Trophoblast cell (in vitro differentiated cells and primary cell): Measurements from ENCODE around the gene PTPRJ. TPM values are rescaled to one million over a fixed set of nuclear protein-coding genes. Genes with fewer than 3 reads are reported as not detected.
"Not testable (repeated sequence)": the region's sequence is repeated elsewhere in the genome, so short reads cannot be mapped to it uniquely, and the experiment has no call there.

Experiments
- DNase-seq, 2 donors: peaks; one replicate each; pipeline ENCODE4 v3.0.0-alpha.2; 2016
- H2AFZ ChIP-seq: 2 replicates; pipeline ENCODE4 v1.6.1; 2013; ENCODE audit warnings: low read length, moderate library complexity, mild to moderate bottlenecking; ENCODE audit not compliant: insufficient read depth, poor library complexity
- H2AK5ac ChIP-seq: 2 replicates; pipeline ENCODE4 v1.6.1; 2013; ENCODE audit warnings: mild to moderate bottlenecking, low read length
- H2BK120ac ChIP-seq: 2 replicates; pipeline ENCODE4 v1.6.1; 2013; ENCODE audit warnings: low read length, mild to moderate bottlenecking, moderate library complexity; ENCODE audit not compliant: insufficient read depth, poor library complexity
- H2BK12ac ChIP-seq: 2 replicates; pipeline ENCODE4 v1.6.1; 2013; ENCODE audit warnings: mild to moderate bottlenecking, low read length, moderate library complexity
- H2BK5ac ChIP-seq: 2 replicates; pipeline ENCODE4 v1.6.1; 2013; ENCODE audit warnings: low read length, low read depth, moderate library complexity, mild to moderate bottlenecking; ENCODE audit not compliant: poor library complexity
- H3K14ac ChIP-seq: 2 replicates; pipeline ENCODE4 v1.6.1; 2013; ENCODE audit warnings: mild to moderate bottlenecking, low read length
- H3K18ac ChIP-seq: 2 replicates; pipeline ENCODE4 v1.6.1; 2013; ENCODE audit warnings: mild to moderate bottlenecking, low read length
- H3K23ac ChIP-seq: 2 replicates; pipeline ENCODE4 v1.6.1; 2013; ENCODE audit warnings: low read length
- H3K27ac ChIP-seq: 2 replicates; pipeline ENCODE4 v1.5.1; 2013; ENCODE audit warnings: low read depth, mild to moderate bottlenecking, inconsistent platforms, low read length, moderate library complexity
- H3K27me3 ChIP-seq: 2 replicates; pipeline ENCODE4 v1.6.1; 2013; ENCODE audit warnings: inconsistent platforms, mild to moderate bottlenecking, low read length, moderate library complexity; ENCODE audit not compliant: insufficient read depth
- H3K36me3 ChIP-seq, 2 experiments: 1 replicate in 1 of 2; 2 replicates in 1 of 2; pipeline ENCODE4 v1.6.1; 2013; ENCODE audit warnings: low read length in 2 of 2, mild to moderate bottlenecking in 2 of 2, moderate library complexity in 1 of 2; ENCODE audit not compliant: insufficient read depth in 2 of 2, control insufficient read depth in 1 of 2
- H3K4ac ChIP-seq: 2 replicates; pipeline ENCODE4 v1.6.1; 2013; ENCODE audit warnings: low read depth, mild to moderate bottlenecking, low read length, moderate library complexity
- H3K4me1 ChIP-seq, 2 experiments: 1 replicate in 1 of 2; 2 replicates in 1 of 2; pipeline ENCODE4 v1.6.1; 2013; ENCODE audit warnings: low read length in 2 of 2, mild to moderate bottlenecking in 2 of 2, moderate library complexity in 1 of 2; ENCODE audit not compliant: insufficient read depth in 2 of 2, control insufficient read depth in 1 of 2
- H3K4me2 ChIP-seq: 2 replicates; pipeline ENCODE4 v1.6.1; 2013; ENCODE audit warnings: inconsistent platforms, mild to moderate bottlenecking, low read length, moderate library complexity
- H3K4me3 ChIP-seq: 2 replicates; pipeline ENCODE4 v1.5.1; 2013; ENCODE audit warnings: mild to moderate bottlenecking, low read depth, low read length, inconsistent platforms
- H3K79me1 ChIP-seq: one replicate; pipeline ENCODE4 v1.6.1; 2013; ENCODE audit warnings: low read length
- H3K79me2 ChIP-seq: 2 replicates; pipeline ENCODE4 v1.6.1; 2013; ENCODE audit warnings: low read length, mild to moderate bottlenecking; ENCODE audit not compliant: control insufficient read depth, insufficient read depth, poor library complexity
- H3K9ac ChIP-seq: 2 replicates; pipeline ENCODE4 v1.6.1; 2013; ENCODE audit warnings: mild to moderate bottlenecking, low read length
- H3K9me3 ChIP-seq: 2 replicates; pipeline ENCODE4 v1.6.1; 2013; ENCODE audit warnings: low read depth, mild to moderate bottlenecking, control low read depth, inconsistent platforms, low read length; ENCODE audit not compliant: insufficient read depth
- H4K12ac ChIP-seq: 2 replicates; pipeline ENCODE4 v1.6.1; 2013; ENCODE audit warnings: low read depth, mild to moderate bottlenecking, low read length, moderate library complexity
- H4K8ac ChIP-seq: 2 replicates; pipeline ENCODE4 v1.6.1; 2013; ENCODE audit warnings: low read depth, mild to moderate bottlenecking, low read length, moderate library complexity
- H4K91ac ChIP-seq: one replicate; pipeline ENCODE4 v1.6.1; 2013; ENCODE audit warnings: low read depth, mild to moderate bottlenecking, low read length, moderate library complexity
- WGBS: extraction: QIAGEN DNeasy Blood & Tissue Kit; methylation state at CpG from one replicate; pipeline ENCODE4 v1.1.7; 2013; ENCODE audit warnings: missing lambda C conversion rate; ENCODE audit not compliant: insufficient read length, insufficient coverage; ENCODE audit errors: extremely low coverage; 5-methylcytosine and 5-hydroxymethylcytosine counted together
- polyA plus RNA-seq: library from polyadenylated mRNA; stranded (reverse); fragments of 200-250 nt; gene quantifications from 2 replicates; pipeline ENCODE4 v1.2.3, GENCODE V29; 2013

The PTPRJ gene
- 5.4 TPM in 2 replicates for polyA plus RNA-seq

GRCh38 chr11:47980088-47980906 is at the start of gene PTPRJ:
Gene PTPRJ (plus strand): TSS chr11:47980559. CDS start chr11:47980913, 354 bp downstream.
- Histone ChIP-seq H3K4ac (peak within 1 kb of the TSS; percentile 57), H3K9me3 (no peaks in the 10 kb centered on the region), H3K36me3 (no peaks in the 10 kb centered on the region), H4K8ac (peak within 1 kb of the TSS; percentile 67), H4K12ac (peak within 1 kb of the TSS; percentile 55), H3K18ac (peak within 1 kb of the TSS; percentile 64), H2BK12ac (peak within 1 kb of the TSS; percentile 30), H2AFZ (peak within 1 kb of the TSS; percentile 84), H2AK5ac (peak within 1 kb of the TSS; percentile 71), H3K4me1 (peaks cover 10 to 14% of the 10 kb centered on the region in 2 experiments), H3K79me1 (peaks cover 11% of the 10 kb centered on the region), H3K27ac (peak within 1 kb of the TSS; percentile 61), H3K4me3 (peak within 1 kb of the TSS; percentile 83), H3K9ac (peak within 1 kb of the TSS; percentile 70), H3K23ac (no peak within 1 kb of the TSS), H3K27me3 (no peaks in the 10 kb centered on the region), H3K14ac (peak within 1 kb of the TSS; percentile 59), H4K91ac (peak within 1 kb of the TSS; percentile 62), H2BK120ac (peak within 1 kb of the TSS; percentile 89), H3K79me2 (peaks cover 4% of the 10 kb centered on the region), H3K4me2 (peak within 1 kb of the TSS; percentile 94), H2BK5ac (peak within 1 kb of the TSS; percentile 32)
- DNase-seq = peak in 1 of 2 donors; percentile 39
- WGBS = no CpG with 5 or more reads among the region's 111 CpGs

GRCh38 chr11:47932544-47932943 is 47.8 kb upstream of the PTPRJ start:
- H2BK12ac ChIP-seq = no peak overlapping the region
- no peak overlapping the region for H3K14ac ChIP-seq
- H3K79me2 ChIP-seq = no peaks in the 10 kb centered on the region
- no peak overlapping the region for H4K8ac ChIP-seq
- no peak overlapping the region for H2AK5ac ChIP-seq
- no peak overlapping the region for H3K18ac ChIP-seq
- no peak overlapping the region for H3K4me3 ChIP-seq
- H3K79me1 ChIP-seq = peaks cover 2% of the 10 kb centered on the region
- peaks cover 2% of the 10 kb centered on the region in 2 experiments for H3K4me1 ChIP-seq
- no peak overlapping the region for H2BK120ac ChIP-seq
- no peak overlapping the region for H4K91ac ChIP-seq
- no peak overlapping the region for H3K27ac ChIP-seq
- no peak overlapping the region for H3K23ac ChIP-seq
- H3K9ac ChIP-seq = no peak overlapping the region
- no peak overlapping the region for H3K4me2 ChIP-seq
- no peak overlapping the region for H3K4ac ChIP-seq
- no peak overlapping the region for H2BK5ac ChIP-seq
- no peak overlapping the region for H4K12ac ChIP-seq
- H3K9me3 ChIP-seq = no peaks in the 10 kb centered on the region
- H2AFZ ChIP-seq = no peak overlapping the region
- no peaks in the 10 kb centered on the region for H3K27me3 ChIP-seq
- DNase-seq = no peak
- no peaks in the 10 kb centered on the region for H3K36me3 ChIP-seq

- WGBS = no CpG with 5 or more reads among the region's 12 CpGs
- H4K91ac ChIP-seq = not testable (repeated sequence)
These were observed 46.6 kb upstream of the PTPRJ start for GRCh38 chr11:47933797-47934196.

GRCh38 chr11:47938791-47939560 is 41.4 kb upstream of the PTPRJ start:
- H2BK5ac ChIP-seq = no peak overlapping the region
- no peak overlapping the region for H3K4ac ChIP-seq
- peaks cover 2 to 5% of the 10 kb centered on the region in 2 experiments for H3K4me1 ChIP-seq
- WGBS = 100% methylated on average over 1 of the region's 7 CpGs
- no peak overlapping the region for H2BK120ac ChIP-seq
- H3K79me1 ChIP-seq = peaks cover 2% of the 10 kb centered on the region
- H4K8ac ChIP-seq = no peak overlapping the region
- no peaks in the 10 kb centered on the region for H3K79me2 ChIP-seq
- no peak overlapping the region for H2BK12ac ChIP-seq
- no peak overlapping the region for H2AFZ ChIP-seq
- no peak overlapping the region for H3K4me3 ChIP-seq
- no peak overlapping the region for H3K23ac ChIP-seq
- H3K18ac ChIP-seq = no peak overlapping the region
- H3K27me3 ChIP-seq = no peaks in the 10 kb centered on the region
- no peak overlapping the region for H3K14ac ChIP-seq
- H3K9ac ChIP-seq = no peak overlapping the region
- no peak overlapping the region for H4K91ac ChIP-seq
- H3K27ac ChIP-seq = no peak overlapping the region
- H3K4me2 ChIP-seq = no peak overlapping the region
- no peak overlapping the region for H4K12ac ChIP-seq
- H3K36me3 ChIP-seq = no peaks in the 10 kb centered on the region
- no peaks in the 10 kb centered on the region for H3K9me3 ChIP-seq
- DNase-seq = no peak
- H2AK5ac ChIP-seq = no peak overlapping the region

More at GRCh38 chr11:47933797-47934196, 46.6 kb upstream of the PTPRJ start:
- H3K4me3 ChIP-seq, H4K8ac ChIP-seq, H3K79me2 ChIP-seq, H3K79me1 ChIP-seq, H3K27ac ChIP-seq, H3K14ac ChIP-seq, H3K27me3 ChIP-seq, H3K4me1 ChIP-seq, H3K23ac ChIP-seq, H2AK5ac ChIP-seq, H3K18ac ChIP-seq, H3K9ac ChIP-seq, H3K36me3 ChIP-seq, H3K9me3 ChIP-seq, H3K4ac ChIP-seq, H4K12ac ChIP-seq, H2BK5ac ChIP-seq, H3K4me2 ChIP-seq, H2BK120ac ChIP-seq, H2BK12ac ChIP-seq, H2AFZ ChIP-seq, DNase-seq: not testable (repeated sequence)
